ENCODE data around the gene NUDT8. TPM values are rescaled to one million over a fixed set of nuclear protein-coding genes. Genes with fewer than 3 reads are reported as not detected.

Gene NUDT8
- polyA plus RNA-seq, 1 of the 3 experiments (the other 2 are of a cell fraction): 2.7 TPM

DNA sequence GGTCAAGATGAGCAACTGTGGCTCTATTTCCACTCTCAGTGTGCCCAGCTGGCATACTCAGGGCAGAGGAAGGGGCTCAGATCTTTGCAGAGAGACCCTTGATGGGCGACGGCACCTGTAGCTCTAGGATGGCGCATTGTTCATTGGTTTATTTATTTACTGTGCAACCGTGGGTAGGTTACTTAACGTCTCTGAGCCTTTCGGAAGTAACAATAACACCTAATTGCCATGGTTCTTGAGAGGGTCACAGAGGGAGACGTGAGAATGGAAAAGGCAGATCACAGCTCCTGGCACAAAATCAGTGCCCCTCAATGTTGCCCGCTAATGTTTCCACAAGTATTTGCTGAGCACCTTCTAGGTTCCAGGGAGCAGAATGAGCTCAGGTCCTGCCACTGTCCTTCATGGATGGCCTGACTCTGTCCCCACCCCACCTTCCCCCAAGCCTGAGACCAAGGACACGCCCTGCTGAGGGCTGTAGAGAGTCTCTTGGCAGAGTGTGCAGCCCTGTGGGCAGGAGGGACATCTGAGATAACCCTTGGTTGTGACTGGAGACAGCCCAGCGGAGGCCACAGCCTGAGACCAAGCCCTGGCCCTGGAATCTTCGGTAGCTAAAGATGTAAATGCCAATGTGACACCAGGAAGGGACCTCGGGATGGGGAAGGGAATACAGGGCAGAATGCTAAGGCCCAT lies 45.5 kb upstream of the NUDT8 start (continued):
- TF ChIP-seq REST (IDR thresholded peaks at IDR 0.05; ENCODE audit: low read depth, low read length) (no peak), MEF2A (IDR thresholded peaks at IDR 0.05; ENCODE audit: borderline replicate concordance, low read depth) (no peak)

GRCh38 chr11:67674442-67674871 lies 44.7 kb upstream of the NUDT8 start, which contains the start of gene ALDH3B2:
ALDH3B2 (minus strand) TSS chr11:67674623; CDS start chr11:67666935, 7,688 bp downstream.
- Histone ChIP-seq H3K27ac (ENCODE audit: low read depth in 2 of 2, low read length in 1 of 2) (no peak within 1 kb of the TSS), H3K27me3 (ENCODE audit: insufficient read depth) (peaks cover 7% of the 10 kb centered on the region; the same call in 1 of the 2 replicates), H3K9me3 (no peaks in the 10 kb centered on the region), H3K4me2 (no peak within 1 kb of the TSS), H3K9me2 (no peaks in the 10 kb centered on the region), H3F3A (replicated peaks; ENCODE audit: insufficient read depth) (no peaks in the 10 kb centered on the region), H3K36me3 (replicated peaks in 1 of 2; ENCODE audit: control insufficient read depth in 1 of 2, insufficient read depth in 2 of 2, low read length in 1 of 2) (no peaks in the 10 kb centered on the region), H2AFZ (ENCODE audit: low read depth) (no peak within 1 kb of the TSS), H3K9ac (no peak within 1 kb of the TSS), H4K20me1 (ENCODE audit: insufficient read depth) (no peaks in the 10 kb centered on the region), H3K4me1 (ENCODE audit: control insufficient read depth in 1 of 2, insufficient read depth in 2 of 2, low read depth in 1 of 2, low read length in 1 of 2) (no peaks in the 10 kb centered on the region), H3K4me3 (ENCODE audit: low read depth in 2 of 2, low read length in 1 of 2) (no peak within 1 kb of the TSS), H3K79me2 (ENCODE audit: insufficient read depth) (no peaks in the 10 kb centered on the region)
- no peak for DNase-seq
- TF ChIP-seq SIN3A (IDR thresholded peaks at IDR 0.05; ENCODE audit: borderline replicate concordance, low read depth, low read length) (no peak), MXI1 (IDR thresholded peaks at IDR 0.05; ENCODE audit: low read depth, low read length) (no peak), NRF1 (IDR thresholded peaks at IDR 0.05; ENCODE audit: low read depth, low read length) (no peak), MEF2A (IDR thresholded peaks at IDR 0.05; ENCODE audit: borderline replicate concordance, low read depth) (no peak), ELF1 (IDR thresholded peaks at IDR 0.05) (no peak), CHD2 (IDR thresholded peaks at IDR 0.05; ENCODE audit: low read length, partially characterized antibody) (no peak), RCOR1 (IDR thresholded peaks at IDR 0.05; ENCODE audit: low read length) (no peak), FOXM1 (IDR thresholded peaks at IDR 0.05; ENCODE audit: low read depth) (no peak), GABPA (IDR thresholded peaks at IDR 0.05; ENCODE audit: low read depth) (no peak), TAF1 (IDR thresholded peaks at IDR 0.05; ENCODE audit: borderline replicate concordance, low read depth, low read length) (no peak), NFIC (IDR thresholded peaks at IDR 0.05; ENCODE audit: borderline replicate concordance) (no peak), EZH2phosphoT487 (IDR thresholded peaks at IDR 0.05; ENCODE audit: borderline replicate concordance, low read depth) (no peak), YY1 (IDR thresholded peaks at IDR 0.05; ENCODE audit: low read depth) (no peak), RAD21 (IDR thresholded peaks at IDR 0.05; ENCODE audit: low read length) (no peak), PBX3 (IDR thresholded peaks at IDR 0.05) (no peak), JUND (IDR thresholded peaks at IDR 0.05) (no peak), FOXJ3 (CRISPR knock-in tag; IDR thresholded peaks at IDR 0.05) (no peak)
- TF ChIP-seq, protein P1, sequence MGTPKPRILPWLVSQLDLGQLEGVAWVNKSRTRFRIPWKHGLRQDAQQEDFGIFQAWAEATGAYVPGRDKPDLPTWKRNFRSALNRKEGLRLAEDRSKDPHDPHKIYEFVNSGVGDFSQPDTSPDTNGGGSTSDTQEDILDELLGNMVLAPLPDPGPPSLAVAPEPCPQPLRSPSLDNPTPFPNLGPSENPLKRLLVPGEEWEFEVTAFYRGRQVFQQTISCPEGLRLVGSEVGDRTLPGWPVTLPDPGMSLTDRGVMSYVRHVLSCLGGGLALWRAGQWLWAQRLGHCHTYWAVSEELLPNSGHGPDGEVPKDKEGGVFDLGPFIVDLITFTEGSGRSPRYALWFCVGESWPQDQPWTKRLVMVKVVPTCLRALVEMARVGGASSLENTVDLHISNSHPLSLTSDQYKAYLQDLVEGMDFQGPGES (IDR thresholded peaks at IDR 0.05; ENCODE audit: low read depth, low read length): no peak
- ChIA-PET POLR2A (no interaction called here), CTCF (interaction anchor here (0.8 to 2.0 kb wide), 4 partner anchors 15 to 46 kb away, joined by 3 to 9 read pairs (median 4); no protein-coding TSS in a partner anchor)
- WGBS (ENCODE audit: low lambda C conversion rate): 44% methylated on average over 7 of the region's 8 CpGs

All from SK-N-SH (cell line).